ENCODE measurements around the gene SLC1A3.

DNA sequence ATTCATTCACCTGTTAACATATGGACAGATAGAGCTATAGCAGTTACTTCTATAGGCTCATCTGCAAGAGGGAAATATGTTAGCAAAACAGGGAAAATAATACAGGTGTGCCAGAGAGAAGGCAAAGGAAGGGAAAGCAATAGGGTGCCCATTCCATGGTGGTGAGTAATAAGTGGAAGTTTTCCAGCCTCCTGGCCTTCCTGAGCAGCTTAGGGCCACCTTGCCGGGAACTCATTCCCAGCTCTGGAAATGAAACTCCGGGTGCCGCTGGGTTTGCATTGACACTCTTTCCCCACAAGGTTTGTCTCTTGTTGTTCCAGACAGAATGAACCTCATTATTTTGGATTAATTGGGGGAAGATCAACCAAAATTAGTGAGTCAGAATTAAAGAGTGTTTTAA is 58.4 kb downstream of the SLC1A3 start:
- no peak for TF ChIP-seq CTCF (conservative IDR thresholded peaks at IDR 0.05)
- TF ChIP-seq ZFX (IDR thresholded peaks at IDR 0.05): no peak

Measured in C4-2B (cell line).